Osteoblast (primary cell): ENCODE measurements around the gene TARDBP. TPM values are rescaled to one million over a fixed set of nuclear protein-coding genes. Genes with fewer than 3 reads are reported as not detected.

Experiments
- DNase-seq: peaks from one replicate; pipeline ENCODE4 v3.0.0; 2011; ENCODE audit warnings: low spot score, mixed read lengths; ENCODE audit not compliant: insufficient read length; ENCODE audit errors: missing footprints
- H2AFZ ChIP-seq: 2 replicates; pipeline ENCODE4 v1.6.0; 2011; ENCODE audit warnings: mild to moderate bottlenecking, low read length
- H3K27ac ChIP-seq: 2 replicates; pipeline ENCODE4 v1.5.1; 2011; ENCODE audit warnings: mild to moderate bottlenecking, low read depth, low read length, moderate library complexity
- H3K27me3 ChIP-seq: 2 replicates; pipeline ENCODE4 v1.6.0; 2012; ENCODE audit warnings: mild to moderate bottlenecking, control low read depth, inconsistent platforms, low read length, moderate library complexity; ENCODE audit not compliant: insufficient read depth
- H3K36me3 ChIP-seq: 2 replicates; pipeline ENCODE4 v1.5.1; 2011; ENCODE audit warnings: mild to moderate bottlenecking, low read length, control low read depth, moderate library complexity; ENCODE audit not compliant: insufficient read depth
- H3K4me1 ChIP-seq: 2 replicates; pipeline ENCODE4 v1.5.1; 2011; ENCODE audit warnings: mild to moderate bottlenecking, low read length, control low read depth, moderate library complexity; ENCODE audit not compliant: insufficient read depth
- H3K4me2 ChIP-seq: 2 replicates; pipeline ENCODE4 v1.6.0; 2011; ENCODE audit warnings: mild to moderate bottlenecking, low read length; ENCODE audit not compliant: insufficient read depth
- H3K4me3 ChIP-seq: fragments of 200-600 bp; sonication (generic); 3 replicates; pipeline ENCODE4 v1.5.1; 2012; ENCODE audit warnings: mild to moderate bottlenecking, low read length, inconsistent platforms; ENCODE audit not compliant: insufficient read depth
- H3K79me2 ChIP-seq: 2 replicates; pipeline ENCODE4 v1.6.0; 2012; ENCODE audit warnings: mild to moderate bottlenecking, low read length, control low read depth, inconsistent platforms; ENCODE audit not compliant: insufficient read depth
- H3K9me3 ChIP-seq: 2 replicates; pipeline ENCODE4 v1.5.1; 2011; ENCODE audit warnings: low read depth, low read length, control low read depth
- H4K20me1 ChIP-seq: 2 replicates; pipeline ENCODE4 v1.6.0; 2012; ENCODE audit warnings: mild to moderate bottlenecking, low read length, control low read depth; ENCODE audit not compliant: insufficient read depth
- CTCF ChIP-seq: IDR thresholded peaks from 2 replicates; pipeline ENCODE4 v1.5.1; 2011; ENCODE audit warnings: mild to moderate bottlenecking, low read depth, low read length, moderate library complexity; ENCODE audit errors: extremely low read depth
- total RNA-seq: library from RNA; depleted of rRNA; stranded (reverse); fragments of >200 nt; gene quantifications from 2 replicates; pipeline ENCODE4 v1.2.3, GENCODE V29; 2012

The TARDBP gene
- total RNA-seq, 1 donor: 71.7 TPM

DNA sequence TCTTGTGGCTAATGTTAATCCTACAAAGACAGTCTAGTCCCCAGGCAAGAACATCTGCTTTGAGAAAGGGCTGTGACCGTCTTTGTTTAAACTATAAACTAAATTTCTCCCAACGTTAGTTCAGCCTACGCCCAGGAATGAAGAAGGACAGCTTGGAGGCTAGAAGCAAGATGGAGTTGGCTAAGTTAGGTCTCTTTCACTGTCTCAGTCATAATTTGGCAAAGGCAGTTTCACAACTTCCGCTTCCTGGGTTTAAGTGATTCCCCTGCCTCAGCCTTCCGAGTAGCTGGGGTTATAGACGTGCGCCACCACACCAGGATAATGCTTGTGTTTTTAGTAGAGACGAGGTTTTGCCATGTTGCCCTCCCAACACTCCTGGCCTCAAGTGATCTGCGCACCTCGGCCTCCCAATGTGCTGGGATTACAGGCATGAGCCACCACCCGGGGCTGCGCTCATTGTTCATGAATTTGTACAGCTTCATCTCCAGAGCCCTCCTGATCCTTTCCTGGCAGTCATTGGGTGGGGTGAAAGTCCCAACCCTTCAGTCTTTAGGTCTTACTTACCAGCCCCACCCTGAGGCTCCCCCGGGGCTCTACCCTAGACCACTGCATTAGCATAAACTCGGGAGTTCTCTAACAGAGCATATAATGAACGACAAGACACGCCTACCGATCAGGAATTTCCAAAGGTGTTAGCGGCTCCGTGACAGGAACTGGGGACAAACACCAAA is 39.5 kb downstream of the TARDBP start:
- Histone ChIP-seq H3K9me3 (no peaks in the 10 kb centered on the region), H2AFZ (no peak overlapping the region), H3K4me2 (no peak overlapping the region), H3K4me1 (no peaks in the 10 kb centered on the region), H4K20me1 (peaks cover 9% of the 10 kb centered on the region), H3K27ac (no peak overlapping the region), H3K27me3 (no peaks in the 10 kb centered on the region), H3K36me3 (peaks cover 16% of the 10 kb centered on the region), H3K4me3 (no peak overlapping the region), H3K79me2 (no peaks in the 10 kb centered on the region)
- no peak for DNase-seq
- no peak for TF ChIP-seq CTCF

DNA sequence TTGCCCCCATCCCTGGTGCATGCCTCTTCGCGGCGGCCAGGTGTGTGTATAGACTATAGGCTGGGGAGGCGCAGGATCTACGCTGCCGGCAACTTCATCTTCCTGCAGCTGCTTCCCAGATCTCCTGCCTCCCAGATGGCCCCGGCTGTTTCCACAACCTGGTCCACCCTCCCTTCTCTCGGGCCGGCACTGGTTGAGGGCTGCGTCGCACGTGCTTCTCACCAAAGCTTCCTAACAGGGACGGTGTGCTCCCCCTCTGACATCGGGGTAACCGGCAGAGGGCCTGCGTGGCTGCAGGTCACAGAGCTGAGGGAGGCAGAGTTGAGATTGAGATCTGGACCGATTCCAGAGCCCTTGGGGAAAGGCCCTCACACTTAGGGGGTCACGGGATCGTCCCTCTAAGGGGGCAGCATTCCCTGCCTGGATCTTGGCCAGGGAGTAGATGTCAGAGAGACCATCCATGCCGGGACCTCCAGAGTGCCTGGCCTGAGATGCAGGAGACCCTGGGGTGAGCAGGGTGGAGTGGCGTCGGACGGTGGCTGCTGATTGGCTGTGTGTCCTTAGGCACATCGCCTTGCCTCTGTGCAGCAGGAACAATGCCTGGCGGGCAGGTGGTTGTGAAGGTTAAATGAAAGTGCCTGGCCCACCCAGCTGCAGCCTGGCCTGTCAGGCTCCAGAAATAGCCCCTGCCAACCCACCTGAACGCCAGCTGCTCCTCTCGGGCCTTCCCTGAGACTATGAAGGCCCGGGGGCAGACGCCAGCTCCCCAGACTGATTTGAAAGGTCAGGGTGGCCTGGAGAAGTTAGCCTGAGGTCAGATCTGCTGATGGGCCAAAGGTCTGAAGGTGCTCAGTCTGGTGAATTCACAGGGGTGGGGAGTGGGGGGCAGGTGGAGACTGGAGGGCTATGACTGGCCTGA is 40.6 kb downstream of the TARDBP start:
- Histone ChIP-seq H3K79me2 (peaks cover 3% of the 10 kb centered on the region), H3K4me2 (no peak overlapping the region), H3K36me3 (peaks cover 26% of the 10 kb centered on the region), H3K27me3 (no peaks in the 10 kb centered on the region), H3K27ac (no peak overlapping the region), H4K20me1 (peaks cover 9% of the 10 kb centered on the region), H3K9me3 (no peaks in the 10 kb centered on the region), H2AFZ (no peak overlapping the region), H3K4me1 (no peaks in the 10 kb centered on the region), H3K4me3 (no peak overlapping the region)
- TF ChIP-seq CTCF: no peak
- peak; percentile 87 for DNase-seq

DNA sequence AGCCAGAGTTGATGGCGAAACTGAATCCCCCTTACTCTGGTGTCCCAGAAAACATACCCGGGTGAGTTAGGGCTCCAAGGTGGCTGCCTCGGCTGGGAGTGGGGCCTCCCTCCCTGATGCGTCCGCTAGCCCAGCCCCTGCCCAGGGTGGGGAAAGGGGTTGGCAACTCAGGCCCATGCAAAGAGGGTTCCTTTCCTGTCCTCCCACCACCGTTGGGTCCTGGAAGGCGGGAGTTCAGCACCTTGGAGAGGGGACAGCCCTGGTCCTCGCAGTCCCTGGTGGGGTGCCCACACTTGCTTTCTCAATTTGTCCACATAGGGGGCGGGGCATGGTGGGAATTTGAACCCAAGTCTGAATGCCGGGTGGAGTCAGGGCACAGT is 41.3 kb downstream of the TARDBP start:
- TF ChIP-seq CTCF: no peak
- Histone ChIP-seq H4K20me1 (peaks cover 9% of the 10 kb centered on the region), H3K4me1 (peaks cover 3% of the 10 kb centered on the region), H3K36me3 (peaks cover 27% of the 10 kb centered on the region), H3K27ac (no peak overlapping the region), H3K4me3 (no peak overlapping the region), H3K9me3 (no peaks in the 10 kb centered on the region), H3K4me2 (no peak overlapping the region), H3K27me3 (no peaks in the 10 kb centered on the region), H2AFZ (no peak overlapping the region), H3K79me2 (peaks cover 7% of the 10 kb centered on the region)
- DNase-seq: peak; percentile 96

GRCh38 chr1:11054181-11054580 is 41.7 kb downstream of the TARDBP start:
- Histone ChIP-seq H3K9me3 (no peaks in the 10 kb centered on the region), H3K36me3 (peaks cover 27% of the 10 kb centered on the region), H3K79me2 (peaks cover 12% of the 10 kb centered on the region), H3K4me2 (no peak overlapping the region), H3K4me3 (no peak overlapping the region), H2AFZ (no peak overlapping the region), H3K4me1 (peaks cover 6% of the 10 kb centered on the region), H3K27ac (no peak overlapping the region), H3K27me3 (no peaks in the 10 kb centered on the region), H4K20me1 (peaks cover 9% of the 10 kb centered on the region)
- no peak for TF ChIP-seq CTCF
- DNase-seq: no peak
